T-helper 1 cell (primary cell): ENCODE results near the gene SNRPA.
"Not testable (repeated sequence)": the region's sequence is repeated elsewhere in the genome, so short reads cannot be mapped to it uniquely, and the experiment has no call there.

Experiments used
- DNase-seq, 5 donors: peaks; one replicate each; pipeline ENCODE4 v3.0.0-alpha.2; 2012 to 2020

SNRPA gene

DNA sequence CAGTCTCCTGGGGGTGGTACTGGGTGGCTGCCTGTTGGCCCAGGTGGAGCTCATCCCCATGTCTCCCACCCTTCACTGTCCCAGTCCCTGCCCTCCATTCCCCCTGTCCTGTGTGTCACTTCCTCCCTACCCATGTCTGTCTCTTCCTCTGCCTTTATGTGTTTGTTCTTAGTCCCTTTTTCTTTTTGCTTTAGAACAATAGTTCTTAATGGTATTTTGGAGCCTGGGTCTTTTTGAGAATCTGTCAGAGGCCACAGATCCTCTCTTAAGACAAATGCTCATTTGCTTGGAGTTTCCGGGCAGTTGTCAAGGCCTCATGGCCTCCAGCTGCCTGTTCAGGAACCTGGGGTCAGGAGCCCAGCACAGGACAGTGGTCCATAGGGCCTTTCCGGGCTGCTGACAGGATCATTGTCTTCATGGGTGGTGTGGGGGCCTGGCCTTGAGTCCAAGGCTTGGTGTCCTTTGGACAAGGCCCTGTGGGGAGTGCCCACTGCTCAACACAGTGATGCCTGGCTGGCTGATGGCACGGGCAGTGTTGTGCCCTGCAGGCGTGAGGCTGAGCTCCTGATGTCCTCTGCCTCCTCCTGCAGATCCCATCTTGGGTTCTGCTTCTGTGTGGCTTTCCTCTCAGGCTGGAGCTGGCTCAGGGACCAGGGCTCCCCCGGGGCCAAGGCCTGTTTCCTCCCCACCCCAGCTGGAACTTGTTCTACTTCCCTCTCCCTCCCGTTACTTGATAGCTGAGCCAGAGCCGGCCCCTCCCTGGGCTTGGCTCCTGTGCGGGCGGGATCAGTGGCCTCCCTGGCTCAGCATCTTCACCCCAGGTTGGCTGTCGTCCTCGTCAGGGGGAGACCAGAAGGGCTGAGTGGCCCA is 51.5 kb downstream of the SNRPA start:
- DNase-seq = no peak

DNA sequence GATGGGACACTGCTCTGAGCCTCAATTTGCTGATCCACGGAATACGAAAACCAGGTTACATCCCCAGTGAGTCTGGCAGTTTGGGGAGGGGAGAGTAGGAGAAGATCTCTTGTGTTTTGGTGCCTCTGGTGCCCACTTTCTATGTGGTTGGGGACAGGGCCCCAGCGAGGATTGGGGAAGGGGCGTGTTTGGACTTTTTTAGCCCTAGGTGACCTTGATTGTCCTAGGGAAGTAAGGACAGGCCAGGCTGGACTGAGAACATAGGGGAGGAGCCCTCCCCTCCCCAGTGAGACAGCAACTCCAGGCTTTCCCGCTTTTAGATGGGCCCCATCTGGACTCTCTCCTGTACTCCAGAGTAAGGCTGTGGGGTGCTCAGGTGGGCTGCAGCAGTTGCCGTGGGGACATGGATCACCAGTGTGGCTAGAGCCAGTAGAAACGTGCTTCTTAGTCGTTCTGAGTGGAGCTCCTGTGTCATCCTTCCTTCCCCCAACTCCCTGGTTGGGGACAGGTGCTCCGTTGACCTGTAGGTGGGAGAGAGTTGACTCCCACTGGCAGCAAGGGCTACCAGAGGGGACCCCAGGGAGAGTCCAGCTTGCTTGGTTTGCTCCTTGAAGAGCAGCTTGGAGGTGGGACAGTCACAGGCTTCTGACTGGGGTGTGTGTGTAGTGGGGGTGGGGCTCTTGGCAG is 52.3 kb downstream of the SNRPA start:
- DNase-seq = no peak

DNA sequence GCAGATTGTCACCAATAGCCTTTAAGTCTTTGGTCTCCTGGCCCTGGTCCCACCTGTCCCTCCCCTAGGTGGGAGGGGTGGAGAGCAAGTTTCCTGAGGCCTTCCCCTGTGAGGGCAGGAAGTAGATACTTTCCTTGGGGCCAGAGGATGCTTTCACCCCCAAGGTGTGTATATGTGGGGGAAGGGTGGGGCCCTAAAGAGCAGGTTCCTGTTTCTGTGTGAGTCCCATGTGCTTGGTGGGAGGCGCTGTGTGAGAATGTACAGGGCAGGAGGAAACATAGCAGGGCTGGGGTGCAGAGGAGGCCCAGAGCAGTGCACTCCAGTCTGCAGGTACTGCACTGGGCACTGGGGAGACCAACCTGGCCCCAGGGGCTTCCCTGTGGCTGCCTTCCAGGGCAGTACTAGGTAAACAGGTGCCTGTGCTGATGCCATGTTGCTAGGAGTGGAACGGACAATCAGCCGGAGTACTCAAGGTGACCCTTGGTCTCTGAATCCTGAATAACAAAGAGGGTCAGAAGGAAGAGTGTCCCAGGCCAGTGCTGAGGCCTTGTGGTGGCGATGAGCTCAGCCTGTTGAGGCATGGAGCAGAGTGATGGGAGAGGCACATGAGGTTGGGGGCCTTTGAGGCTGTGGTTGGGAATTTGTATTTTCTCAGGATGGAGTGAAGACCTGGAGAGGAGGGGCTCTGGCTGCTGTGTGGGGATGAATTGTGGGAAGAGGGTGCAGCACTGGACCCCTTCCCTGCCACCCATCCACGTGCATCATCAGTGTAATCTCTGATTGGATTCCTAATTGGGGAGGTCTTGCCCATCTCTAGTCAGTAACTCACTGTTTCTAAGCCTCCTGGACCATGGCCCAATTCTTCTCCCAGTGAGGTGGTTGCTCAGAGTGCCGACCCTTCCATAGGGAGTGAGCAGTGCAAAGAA is 53.1 kb downstream of the SNRPA start:
- DNase-seq = peak; percentile 52 to 75 (median 63)

DNA sequence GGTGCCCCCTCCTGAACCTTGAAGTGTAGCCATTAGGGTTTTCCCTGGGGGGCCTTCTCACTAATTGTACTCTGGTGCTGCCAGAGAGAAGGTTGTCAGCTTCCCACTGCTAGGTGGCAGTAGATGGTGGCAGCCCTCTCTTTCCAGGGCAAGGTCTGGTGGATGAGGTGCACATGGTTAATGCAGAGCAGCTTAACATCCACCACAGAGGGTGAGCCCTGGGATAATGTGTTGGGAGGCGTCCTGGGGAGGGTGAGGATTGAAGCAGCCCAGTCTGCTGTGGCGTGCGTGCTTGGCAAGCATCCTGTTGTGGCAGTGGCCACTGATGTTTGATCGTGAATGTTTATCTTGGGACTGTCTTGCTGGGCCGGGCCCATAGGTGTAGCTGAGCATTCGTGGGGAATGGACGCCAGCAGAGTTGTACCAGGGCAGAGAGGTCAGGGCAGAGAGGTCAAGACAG is 53.8 kb downstream of the SNRPA start:
- no peak for DNase-seq

DNA sequence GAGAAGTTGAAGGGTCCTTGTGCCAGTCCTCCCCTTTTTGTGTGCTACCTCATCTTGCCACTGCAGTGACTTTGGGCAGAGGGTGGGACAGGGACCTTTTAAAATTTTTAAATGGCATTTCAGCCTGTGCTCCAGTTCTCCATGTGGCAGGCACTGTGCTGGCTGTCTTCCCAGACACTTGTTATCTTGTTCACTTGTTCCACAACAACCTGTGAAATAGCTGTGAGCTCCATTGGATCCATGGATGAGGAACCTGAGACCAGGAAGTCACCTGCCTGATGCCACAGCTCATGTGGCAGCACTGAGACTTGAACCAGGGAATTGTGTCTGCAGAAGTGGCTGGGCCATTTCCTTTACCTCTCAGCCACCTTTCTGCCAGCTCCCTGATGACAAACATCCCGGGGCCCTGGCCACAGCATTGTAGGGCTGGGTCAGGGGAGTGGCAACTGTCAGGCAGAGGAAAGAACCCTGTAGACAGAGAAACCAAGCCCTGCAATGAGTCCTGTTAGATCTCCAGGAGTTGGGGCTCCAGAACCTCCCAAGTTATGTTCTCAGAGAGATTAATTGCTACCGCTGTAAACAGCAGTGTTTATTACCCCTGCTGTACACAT is 54.4 kb downstream of the SNRPA start:
- peak in 2 of 5 donors; percentile 44 to 47 for DNase-seq

DNA sequence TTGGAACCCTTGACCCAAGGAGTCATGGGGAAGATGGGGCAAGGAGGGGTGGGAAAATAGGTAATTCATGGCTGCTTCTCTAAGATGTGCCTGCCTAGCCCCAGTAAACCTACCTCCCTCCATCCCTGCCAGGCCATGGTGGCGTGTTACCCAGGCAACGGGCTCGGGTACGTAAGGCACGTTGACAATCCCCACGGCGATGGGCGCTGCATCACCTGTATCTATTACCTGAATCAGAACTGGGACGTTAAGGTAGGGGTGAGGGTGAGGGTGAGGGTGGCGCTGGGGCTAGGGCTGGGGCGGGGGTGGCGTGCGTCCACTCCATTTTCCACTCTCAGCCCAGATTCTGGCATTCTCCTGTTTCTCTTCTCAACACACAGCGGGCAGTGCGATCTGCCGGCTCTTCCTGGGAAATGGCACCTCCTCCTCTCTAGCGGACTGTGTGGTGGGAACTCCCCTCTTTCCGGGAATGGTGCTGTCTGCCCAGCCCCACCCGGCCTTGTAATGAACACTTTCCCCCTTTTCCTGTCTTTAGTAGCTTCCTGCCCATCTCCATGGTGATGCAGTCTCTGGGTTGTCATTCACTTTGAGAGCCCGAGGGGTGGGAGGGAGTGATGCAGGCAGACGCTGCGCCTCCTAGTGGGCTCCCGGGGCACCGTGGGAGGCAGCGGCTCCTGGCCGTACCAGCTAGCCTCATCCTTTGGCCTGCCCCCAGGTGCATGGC is 55.6 kb downstream of the SNRPA start:
- DNase-seq = peak; percentile 63 to 79 (median 74)

DNA sequence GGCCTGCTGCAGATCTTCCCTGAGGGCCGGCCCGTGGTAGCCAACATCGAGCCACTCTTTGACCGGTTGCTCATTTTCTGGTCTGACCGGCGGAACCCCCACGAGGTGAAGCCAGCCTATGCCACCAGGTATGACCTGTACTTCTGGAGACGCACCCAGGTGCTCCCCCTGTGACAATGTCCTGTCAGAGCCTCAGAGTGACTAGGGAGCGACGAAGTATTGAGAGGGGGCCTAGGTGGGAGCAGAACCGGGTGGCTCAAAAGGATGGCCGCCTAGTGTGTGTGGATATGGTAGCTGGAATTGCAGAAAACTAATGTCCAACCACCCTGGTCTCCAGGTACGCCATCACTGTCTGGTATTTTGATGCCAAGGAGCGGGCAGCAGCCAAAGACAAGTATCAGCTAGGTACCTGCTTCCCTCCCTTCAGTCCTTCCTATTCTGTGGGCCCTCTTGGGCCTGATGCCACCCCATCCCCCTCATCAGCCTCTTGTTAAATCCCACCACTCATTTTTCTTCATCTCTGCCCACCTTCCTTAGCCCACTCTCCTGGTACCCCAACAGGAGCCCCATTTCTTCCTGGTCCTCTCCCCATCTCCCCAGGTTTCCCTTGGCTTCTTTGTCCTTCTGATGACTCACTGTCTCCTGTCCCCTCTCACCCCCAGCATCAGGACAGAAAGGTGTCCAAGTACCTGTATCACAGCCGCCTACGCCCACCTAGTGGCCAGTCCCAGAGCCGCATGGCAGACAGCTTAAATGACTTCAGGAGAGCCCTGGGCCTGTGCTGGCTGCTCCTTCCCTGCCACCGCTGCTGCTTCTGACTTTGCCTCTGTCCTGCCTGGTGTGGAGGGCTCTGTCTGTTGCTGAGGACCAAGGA is 56.4 kb downstream of the SNRPA start:
- DNase-seq = no peak

DNA sequence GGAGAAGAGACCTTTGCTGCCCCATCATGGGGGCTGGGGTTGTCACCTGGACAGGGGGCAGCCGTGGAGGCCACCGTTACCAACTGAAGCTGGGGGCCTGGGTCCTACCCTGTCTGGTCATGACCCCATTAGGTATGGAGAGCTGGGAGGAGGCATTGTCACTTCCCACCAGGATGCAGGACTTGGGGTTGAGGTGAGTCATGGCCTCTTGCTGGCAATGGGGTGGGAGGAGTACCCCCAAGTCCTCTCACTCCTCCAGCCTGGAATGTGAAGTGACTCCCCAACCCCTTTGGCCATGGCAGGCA is 57.0 kb downstream of the SNRPA start:
- DNase-seq = no peak

DNA sequence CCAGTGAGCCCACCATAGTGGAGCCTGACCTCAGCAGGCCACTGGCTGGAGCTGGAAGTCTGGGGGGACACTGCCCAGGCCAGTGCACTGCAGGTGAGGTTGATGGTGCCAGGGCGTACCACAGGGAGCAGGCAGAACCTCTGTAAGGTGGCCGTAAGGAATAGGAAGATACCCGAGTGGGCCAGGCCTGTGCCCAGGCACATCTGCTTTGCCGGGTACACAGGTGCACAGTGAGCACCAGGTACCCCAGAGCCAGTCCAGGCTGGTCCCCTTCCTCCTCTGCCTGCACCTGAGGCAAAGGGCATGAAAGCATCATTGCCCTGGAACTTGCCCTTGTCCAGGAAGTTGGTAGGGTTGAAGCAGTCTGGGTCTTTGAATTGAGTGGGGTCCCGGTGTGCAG is 57.5 kb downstream of the SNRPA start:
- DNase-seq = no peak

DNA sequence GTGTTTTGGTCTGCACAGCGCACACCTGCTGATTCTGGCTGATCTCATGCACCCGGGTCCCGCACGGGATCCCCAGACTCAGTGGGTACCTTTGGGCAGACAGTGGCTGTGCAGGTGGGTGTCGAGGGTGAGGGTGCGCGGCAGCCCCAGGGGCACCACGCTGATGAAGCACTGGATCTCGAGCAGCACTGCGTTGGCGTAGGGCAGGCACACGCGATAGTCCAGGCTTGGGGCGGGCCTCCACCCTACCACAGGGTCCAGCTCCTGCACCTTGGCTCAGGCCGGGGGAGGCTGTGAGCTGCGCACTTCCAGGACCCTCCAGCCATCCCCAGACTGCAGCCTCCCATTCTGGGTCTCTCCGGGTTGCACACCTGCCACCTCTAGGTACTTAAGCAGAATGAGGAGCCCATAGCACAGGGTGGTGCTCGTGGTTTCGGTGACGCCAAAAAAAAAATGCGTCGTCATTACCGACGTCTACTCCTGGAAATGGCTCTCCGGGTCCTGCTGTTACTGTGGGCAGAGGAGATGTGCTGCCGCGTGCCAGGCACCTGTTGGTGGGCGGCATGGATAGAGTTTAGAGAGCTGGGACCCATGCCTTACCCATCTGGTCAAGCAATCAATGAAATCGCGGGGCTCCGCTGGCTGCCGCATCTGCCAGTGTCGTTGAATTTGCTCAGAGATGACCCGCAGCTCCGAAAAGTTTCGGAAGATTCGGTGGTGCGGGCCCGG is 58.5 kb downstream of the SNRPA start:
- DNase-seq = no peak

DNA sequence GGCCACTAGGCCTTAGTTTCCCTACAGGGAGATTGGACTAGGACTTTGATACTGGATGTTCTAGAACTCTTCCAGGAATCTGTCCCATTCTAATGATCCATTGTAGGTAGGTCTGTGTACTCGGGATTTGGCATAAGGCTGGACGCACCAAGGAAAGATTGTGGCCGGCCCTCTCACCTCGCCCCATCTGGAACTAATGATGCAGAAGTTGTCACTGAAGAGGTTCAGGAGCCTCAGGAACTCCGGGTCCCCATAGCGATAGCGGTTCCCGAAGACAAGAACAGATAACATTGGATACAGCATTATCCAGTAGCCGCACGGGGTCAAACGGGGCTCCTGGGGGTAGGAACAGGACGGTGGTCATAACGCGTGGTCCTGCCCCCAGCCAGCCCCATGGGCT is 59.2 kb downstream of the SNRPA start:
- DNase-seq = no peak

DNA sequence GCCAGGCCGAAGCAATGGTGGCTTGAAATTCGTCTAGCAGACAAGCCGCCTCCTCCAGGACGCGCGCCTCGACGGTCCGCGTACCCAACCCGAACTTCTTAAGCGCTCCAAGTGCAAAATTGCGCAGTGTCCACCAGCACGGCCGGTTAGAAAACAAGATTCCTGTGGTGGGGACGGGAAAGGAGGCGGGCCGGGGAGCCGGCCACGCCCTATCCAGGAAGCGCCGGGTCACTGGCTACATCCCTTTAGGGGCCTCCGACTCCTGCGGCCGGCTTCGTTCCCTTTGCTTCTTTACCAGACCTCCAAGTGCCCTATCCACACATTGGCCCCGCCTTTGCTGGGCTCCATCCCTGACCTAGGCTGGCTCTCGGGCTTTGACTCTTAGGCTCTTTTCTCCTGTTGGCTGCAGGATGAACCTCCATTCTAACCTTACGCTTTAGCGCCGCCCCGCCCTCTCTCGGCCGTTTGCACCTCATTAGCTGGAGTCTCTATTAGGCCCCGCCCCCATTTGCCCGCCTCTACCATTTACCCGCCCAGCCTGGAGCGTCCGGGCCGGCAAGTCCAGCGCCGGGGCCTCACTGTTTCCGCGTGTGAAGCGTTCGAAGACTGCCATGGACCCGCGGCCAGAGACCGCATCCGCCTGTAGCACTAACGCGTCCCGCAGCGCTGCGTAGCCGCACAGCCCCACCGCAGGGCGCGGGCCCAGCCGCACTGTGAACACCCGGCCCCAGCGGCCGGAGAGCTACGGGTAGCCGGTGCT is 59.8 kb downstream of the SNRPA start:
- peak in 3 of 5 donors; percentile 41 to 50 (median 44) for DNase-seq

DNA sequence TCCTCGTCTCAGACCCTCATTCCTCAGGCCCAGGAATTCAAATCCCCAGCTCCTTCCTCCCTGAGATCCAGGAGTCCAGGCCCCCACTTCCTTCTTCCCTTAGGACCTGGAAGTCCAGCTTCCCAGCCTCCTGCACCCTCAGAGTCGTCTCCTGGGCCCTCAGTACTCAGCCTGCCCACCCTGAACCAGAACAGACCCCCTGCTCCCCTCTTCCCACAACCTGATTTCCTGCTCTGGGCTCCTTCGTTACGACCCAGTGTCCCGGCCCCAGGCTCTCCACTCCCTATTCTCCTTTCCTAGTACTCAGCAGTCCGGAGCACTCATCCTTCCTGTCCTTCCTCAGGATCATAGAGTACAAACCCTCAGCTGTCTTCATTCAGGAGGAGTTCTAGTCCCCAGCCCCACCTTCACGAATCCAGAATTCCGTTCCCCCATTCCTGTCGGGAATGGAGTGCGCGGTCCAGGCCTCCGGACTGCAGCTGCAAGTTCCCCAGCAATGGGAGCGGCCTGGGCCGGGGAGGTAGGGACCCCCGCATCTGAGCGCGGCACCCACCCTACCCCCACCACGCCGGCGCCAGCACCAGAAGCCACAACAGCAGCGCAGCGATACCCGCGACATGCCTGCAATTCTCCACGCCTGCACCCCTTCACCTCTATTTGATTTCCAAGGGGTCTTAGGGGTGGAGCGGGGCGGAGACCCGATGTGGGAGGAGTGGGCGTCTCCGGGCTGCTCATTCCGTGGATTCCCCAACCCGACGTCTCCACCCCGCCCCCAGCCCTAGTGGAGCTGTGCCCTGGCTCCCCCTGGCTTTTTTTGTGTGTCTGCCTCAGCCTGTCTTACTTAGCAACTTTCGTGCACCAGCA is 60.7 kb downstream of the SNRPA start:
- DNase-seq = no peak

DNA sequence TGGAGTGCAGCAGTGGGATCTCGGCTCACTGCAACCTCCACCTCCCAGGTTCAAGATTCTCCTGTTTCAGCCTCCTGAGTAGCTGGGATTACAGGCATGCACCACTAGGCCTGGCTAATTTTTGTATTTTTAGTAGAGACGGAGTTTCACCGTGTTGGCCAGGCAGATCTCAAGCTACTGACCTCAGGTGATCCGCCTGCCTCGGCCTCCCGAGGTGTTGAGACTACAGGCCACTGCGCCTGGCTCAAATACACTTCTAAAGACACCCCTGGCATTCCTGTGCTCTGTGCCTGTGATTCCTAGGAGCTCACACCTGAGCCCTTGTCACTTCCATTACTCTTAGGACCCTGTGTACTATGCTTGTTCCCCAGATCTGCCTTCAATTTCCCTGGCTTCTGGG is 61.6 kb downstream of the SNRPA start:
- not testable (repeated sequence) for DNase-seq

DNA sequence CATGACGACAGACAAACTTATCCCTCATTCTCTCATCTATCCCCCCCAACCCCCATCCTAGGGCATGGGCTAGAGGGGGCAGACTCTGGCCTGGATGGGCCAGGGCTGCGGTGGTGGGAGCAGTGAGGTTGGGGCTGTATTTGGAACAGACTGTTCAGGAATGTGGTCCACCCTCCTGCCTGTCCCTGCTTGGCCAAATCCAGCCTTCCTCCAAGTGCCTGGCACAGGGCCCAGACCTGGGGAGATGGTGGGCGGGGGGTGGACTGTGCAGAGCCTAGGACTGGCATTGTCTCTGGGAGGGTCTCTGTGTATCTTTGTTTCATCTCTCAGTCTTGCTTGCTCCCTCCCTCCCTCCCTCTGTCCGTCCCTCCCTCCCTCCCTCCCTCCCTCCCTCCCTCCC is 62.2 kb downstream of the SNRPA start:
- no peak for DNase-seq
